D341Med (cell line): ENCODE measurements around the gene FDCSP.
"Not testable (repeated sequence)": the region's sequence is repeated elsewhere in the genome, so short reads cannot be mapped to it uniquely, and the experiment has no call there.

Experiments
- DNase-seq: peaks from one replicate; pipeline ENCODE4 v3.0.0; 2012; ENCODE audit warnings: low spot score

Gene FDCSP

GRCh38 chr4:70225824-70226223 lies at the start of gene FDCSP:
FDCSP (plus strand) TSS chr4:70226124; CDS start chr4:70231195, 5,071 bp downstream.
- DNase-seq: no peak

- DNase-seq: no peak
Measured at GRCh38 chr4:70177090-70177489, 48.8 kb upstream of the FDCSP start.

- DNase-seq: no peak
Measured at GRCh38 chr4:70178075-70178660, 47.8 kb upstream of the FDCSP start.

GRCh38 chr4:70179811-70180210 lies 46.1 kb upstream of the FDCSP start:
- no peak for DNase-seq

DNA sequence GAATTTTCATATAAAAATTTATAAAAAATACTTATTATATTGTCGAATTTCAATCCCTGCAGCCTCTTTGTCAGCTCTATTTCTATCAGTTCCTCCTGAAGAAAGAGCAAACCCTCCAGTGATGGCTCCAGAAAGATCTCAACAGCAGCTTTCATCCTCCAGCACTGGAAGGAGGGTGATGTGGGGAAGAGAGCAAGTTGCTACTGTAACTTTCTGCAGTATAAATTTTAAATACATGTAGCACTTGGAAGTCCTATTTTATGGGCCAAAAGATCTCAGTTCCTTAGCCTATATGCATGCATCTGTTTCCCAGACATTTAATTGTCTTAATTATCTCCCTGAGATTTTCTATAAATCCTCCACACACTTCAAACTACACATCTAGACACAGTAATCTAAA lies 44.1 kb upstream of the FDCSP start:
- DNase-seq: no peak

- no peak for DNase-seq
Measured at GRCh38 chr4:70182517-70183167, 43.3 kb upstream of the FDCSP start.

GRCh38 chr4:70183168-70183939 lies 42.6 kb upstream of the FDCSP start:
- peak; percentile 44 for DNase-seq

- DNase-seq: no peak
Measured at GRCh38 chr4:70183940-70184246, 42.0 kb upstream of the FDCSP start.

GRCh38 chr4:70187216-70187615 lies 38.7 kb upstream of the FDCSP start:
- no peak for DNase-seq

DNA sequence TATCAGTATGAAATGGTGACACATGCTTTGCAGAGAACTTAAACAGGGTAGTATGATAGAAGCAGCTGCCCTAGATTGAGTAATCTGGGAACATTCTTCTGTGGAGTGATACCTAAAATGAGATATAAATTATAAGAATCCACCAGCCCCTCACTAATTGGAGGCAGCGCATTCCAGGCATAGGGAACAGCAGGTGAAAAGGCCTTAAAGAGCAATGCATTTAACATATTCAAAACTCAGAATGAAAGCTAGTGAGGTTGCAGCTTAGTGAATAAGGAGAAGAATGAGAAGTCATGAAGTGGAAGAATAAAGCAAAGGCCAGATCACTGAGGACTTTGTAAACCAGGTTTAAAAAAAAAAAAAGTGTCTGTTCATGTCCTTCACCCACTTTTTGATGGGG lies 35.3 kb upstream of the FDCSP start:
- no peak for DNase-seq

- no peak for DNase-seq
Measured at GRCh38 chr4:70191647-70192046, 34.3 kb upstream of the FDCSP start.

- DNase-seq: no peak
Measured at GRCh38 chr4:70192895-70193294, 33.0 kb upstream of the FDCSP start.

- DNase-seq: no peak
Measured at GRCh38 chr4:70195425-70195824, 30.5 kb upstream of the FDCSP start, which contains the start of gene ODAM. ODAM (plus strand) TSS chr4:70195725; CDS start chr4:70196544, 819 bp downstream.

DNA sequence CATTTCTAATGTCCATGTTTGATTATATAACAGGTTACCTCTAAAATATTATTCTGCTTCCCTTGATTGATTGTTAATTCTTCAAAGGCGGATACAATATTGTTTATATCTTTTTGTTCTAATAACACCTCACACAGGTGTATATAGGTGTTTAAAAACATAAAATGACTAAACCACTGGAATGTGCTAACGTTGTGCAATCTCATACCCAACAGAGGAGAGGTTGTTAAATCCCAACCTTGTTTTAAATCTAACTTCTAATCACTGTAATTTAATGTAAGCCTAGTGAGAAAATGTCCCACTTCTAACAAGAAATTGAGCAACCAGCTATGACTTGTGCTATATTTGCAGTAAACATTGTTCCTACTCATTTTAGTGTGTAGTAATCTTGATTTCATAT lies 29.1 kb upstream of the FDCSP start:
- DNase-seq: no peak

GRCh38 chr4:70197842-70198241 lies 28.1 kb upstream of the FDCSP start:
- DNase-seq: no peak

DNA sequence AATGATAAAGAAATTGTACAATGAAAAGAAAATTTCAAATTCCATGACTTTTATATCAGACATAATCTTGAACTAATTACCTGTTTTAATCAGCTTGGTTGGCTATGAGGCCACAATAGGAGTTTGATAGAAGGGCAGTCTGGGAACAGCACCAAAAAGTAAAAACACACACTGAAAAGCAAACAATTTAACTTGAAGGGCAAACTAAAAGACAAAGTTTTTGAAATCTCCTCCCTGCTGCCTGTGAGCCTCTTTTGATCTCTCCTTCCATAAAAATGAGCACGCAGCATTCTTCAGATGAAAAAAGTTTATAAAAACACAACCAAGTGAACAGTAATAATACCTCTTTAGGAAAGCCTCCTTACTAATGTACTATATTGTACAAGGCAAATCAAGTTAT lies 22.3 kb upstream of the FDCSP start:
- no peak for DNase-seq

DNA sequence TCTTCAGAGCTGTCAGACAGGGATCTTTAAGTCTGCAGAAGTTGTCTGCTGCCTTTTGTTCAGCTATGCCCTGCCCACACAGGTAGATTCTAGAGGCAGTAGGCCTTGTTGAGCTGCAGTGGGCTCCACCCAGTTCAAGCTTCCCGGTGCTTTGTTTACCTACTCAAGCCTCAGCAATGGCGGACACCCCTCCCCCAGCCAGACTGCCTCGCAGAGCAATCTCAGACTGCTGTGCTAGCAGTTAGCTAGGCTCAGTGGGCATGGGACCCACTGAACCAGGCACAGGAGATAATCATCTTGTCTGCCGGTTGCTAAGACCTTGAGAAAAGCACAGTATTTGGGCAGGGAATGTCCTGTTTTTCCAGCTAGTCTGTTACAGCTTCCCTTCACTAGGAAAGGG lies 13.2 kb upstream of the FDCSP start:
- not testable (repeated sequence) for DNase-seq

- not testable (repeated sequence) for DNase-seq
Measured at GRCh38 chr4:70216109-70216508, 9.8 kb upstream of the FDCSP start.

- DNase-seq: not testable (repeated sequence)
Measured at GRCh38 chr4:70216550-70216949, 9.4 kb upstream of the FDCSP start.

DNA sequence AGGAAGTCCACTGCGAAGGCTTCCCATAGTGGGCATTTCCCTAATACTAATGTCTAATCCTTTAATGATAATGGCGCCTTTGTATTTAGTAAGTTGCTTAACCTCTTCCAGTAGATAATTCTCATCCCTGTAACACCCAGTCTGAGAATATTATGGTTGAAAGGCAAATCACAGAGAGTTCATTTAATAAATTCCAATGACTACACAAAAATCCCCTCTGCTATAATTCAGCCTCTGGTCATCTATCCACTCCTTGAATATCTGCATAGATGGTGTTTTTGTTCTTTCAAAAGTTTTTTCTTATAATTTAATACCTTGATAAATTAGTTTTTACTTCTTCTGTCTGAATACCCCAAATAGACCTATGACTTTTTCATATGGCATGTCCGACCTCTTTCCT lies 4.5 kb upstream of the FDCSP start:
- DNase-seq: not testable (repeated sequence)

GRCh38 chr4:70221818-70222217 lies 4.1 kb upstream of the FDCSP start:
- not testable (repeated sequence) for DNase-seq

- DNase-seq: no peak
Measured at GRCh38 chr4:70236125-70236524, 10.2 kb downstream of the FDCSP start.

DNA sequence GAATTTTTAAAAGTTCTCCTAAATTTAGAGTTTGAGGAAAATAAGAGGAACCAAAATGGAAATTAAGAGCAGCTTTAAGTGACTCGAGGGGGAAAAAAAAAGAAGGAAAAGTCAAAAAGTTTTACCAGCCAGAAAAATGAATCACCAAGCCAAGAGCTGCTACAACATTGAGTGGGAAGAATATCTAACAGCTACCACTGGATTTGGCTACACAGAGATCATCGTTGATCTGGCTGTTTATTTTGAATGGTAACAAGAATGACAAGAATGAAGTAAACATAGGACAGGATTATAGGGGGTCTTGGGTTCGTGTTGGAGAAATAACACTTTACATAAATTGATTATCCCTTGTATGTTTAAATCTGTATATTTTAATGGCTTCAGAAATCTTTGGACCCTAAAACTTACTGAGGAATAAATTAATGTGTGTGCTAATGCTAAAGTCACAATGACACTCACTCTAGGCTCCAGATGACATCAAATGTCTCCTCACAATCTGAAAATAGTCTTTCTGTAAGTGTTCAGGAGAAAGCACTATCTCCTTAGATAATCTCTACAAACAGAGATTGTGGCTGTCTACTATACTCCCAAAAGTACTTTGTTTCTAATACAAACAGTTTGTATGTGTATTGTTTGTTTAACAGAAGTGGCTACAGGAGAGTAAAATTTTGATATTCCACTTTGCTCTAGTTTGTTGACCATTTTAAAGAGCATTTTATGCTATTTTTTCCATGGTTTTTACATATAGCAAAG lies 13.4 kb downstream of the FDCSP start:
- no peak for DNase-seq
